ENCODE data around the gene WDR36. TPM values are rescaled to one million over a fixed set of nuclear protein-coding genes. Genes with fewer than 3 reads are reported as not detected.

The WDR36 gene
- total RNA-seq, 4 donors from 2014 or later, result 17.1 to 53.8 (median 34.3) TPM

GRCh38 chr5:111075520-111075919 is 16.6 kb upstream of the WDR36 start:
- TF ChIP-seq CTCF (IDR thresholded peaks at IDR 0.05; ENCODE audit: low read depth), result no peak

- TF ChIP-seq CTCF (IDR thresholded peaks at IDR 0.05; ENCODE audit: low read depth), result no peak
These were observed 16.1 kb upstream of the WDR36 start for GRCh38 chr5:111076091-111076490.

GRCh38 chr5:111077678-111078077 is 14.5 kb upstream of the WDR36 start:
- no peak for TF ChIP-seq CTCF (IDR thresholded peaks at IDR 0.05; ENCODE audit: low read depth)

- no peak for TF ChIP-seq CTCF (IDR thresholded peaks at IDR 0.05; ENCODE audit: low read depth)
These were observed 12.3 kb upstream of the WDR36 start for GRCh38 chr5:111079846-111080245.

- TF ChIP-seq CTCF (IDR thresholded peaks at IDR 0.05; ENCODE audit: low read depth), result no peak
These were observed 8.8 kb upstream of the WDR36 start for GRCh38 chr5:111083323-111083722.

- no peak for TF ChIP-seq CTCF (IDR thresholded peaks at IDR 0.05; ENCODE audit: low read depth)
These were observed 3.8 kb downstream of the WDR36 start for GRCh38 chr5:111095982-111096381.

GRCh38 chr5:111099058-111099778 is 7.1 kb downstream of the WDR36 start:
- TF ChIP-seq CTCF (IDR thresholded peaks at IDR 0.05; ENCODE audit: low read depth), result no peak
